GM19328 (cell line): Measurements from ENCODE around the gene C8B.

Experiments used
- ATAC-seq: cut with Tn5 transposase; IDR thresholded peaks from one replicate; pipeline ENCODE4 v1.9.1; 2021; ENCODE audit warnings: mild to moderate bottlenecking, moderate library complexity; ENCODE audit not compliant: unreplicated experiment

C8B gene

GRCh38 chr1:56934430-56935060 is 31.3 kb downstream of the C8B start:
- no peak for ATAC-seq

GRCh38 chr1:56933606-56934005 is 32.2 kb downstream of the C8B start:
- no peak for ATAC-seq

GRCh38 chr1:56933161-56933560 is 32.7 kb downstream of the C8B start:
- no peak for ATAC-seq

- no peak for ATAC-seq
These were observed 34.1 kb downstream of the C8B start for GRCh38 chr1:56931686-56932085.

- no peak for ATAC-seq
These were observed 34.6 kb downstream of the C8B start for GRCh38 chr1:56931211-56931610.

- ATAC-seq = no peak
These were observed 36.3 kb downstream of the C8B start for GRCh38 chr1:56929492-56929891.

GRCh38 chr1:56927986-56928385 is 37.8 kb downstream of the C8B start:
- no peak for ATAC-seq

GRCh38 chr1:56927171-56927570 is 38.6 kb downstream of the C8B start:
- no peak for ATAC-seq

- ATAC-seq = no peak
These were observed 40.6 kb downstream of the C8B start for GRCh38 chr1:56925193-56925592.

- ATAC-seq = no peak
These were observed 41.7 kb downstream of the C8B start for GRCh38 chr1:56924116-56924515.

GRCh38 chr1:56923201-56923600 is 42.6 kb downstream of the C8B start:
- no peak for ATAC-seq

GRCh38 chr1:56922507-56922906 is 43.3 kb downstream of the C8B start:
- no peak for ATAC-seq

GRCh38 chr1:56922070-56922469 is 43.7 kb downstream of the C8B start:
- ATAC-seq = no peak

- no peak for ATAC-seq
These were observed 44.3 kb downstream of the C8B start for GRCh38 chr1:56921479-56921878.

- ATAC-seq = no peak
These were observed 45.2 kb downstream of the C8B start for GRCh38 chr1:56920591-56921001.

GRCh38 chr1:56917356-56917755 is 48.5 kb downstream of the C8B start:
- no peak for ATAC-seq

- no peak for ATAC-seq
These were observed 49.2 kb downstream of the C8B start for GRCh38 chr1:56916630-56917029.

GRCh38 chr1:56915960-56916359 is 49.9 kb downstream of the C8B start:
- no peak for ATAC-seq

- ATAC-seq = no peak
These were observed 53.5 kb downstream of the C8B start for GRCh38 chr1:56912325-56912724.

- no peak for ATAC-seq
These were observed 54.5 kb downstream of the C8B start for GRCh38 chr1:56911098-56911938.

GRCh38 chr1:56910441-56910985 is 55.3 kb downstream of the C8B start:
- no peak for ATAC-seq

- ATAC-seq = no peak
These were observed 57.1 kb downstream of the C8B start for GRCh38 chr1:56908619-56909221.
